Measurements from ENCODE around the gene GPRASP1.
"Not testable (repeated sequence)": the region's sequence is repeated elsewhere in the genome, so short reads cannot be mapped to it uniquely, and the experiment has no call there.

The GPRASP1 gene

GRCh38 chrX:102651242-102652011, at the start of gene GPRASP1:
Gene GPRASP1 (plus strand): TSS chrX:102651483. CDS start chrX:102653914, 2,431 bp downstream.
- DNase-seq, result no peak

GRCh38 chrX:102604327-102604726, 47.0 kb upstream of the GPRASP1 start:
- DNase-seq, result no peak

DNA sequence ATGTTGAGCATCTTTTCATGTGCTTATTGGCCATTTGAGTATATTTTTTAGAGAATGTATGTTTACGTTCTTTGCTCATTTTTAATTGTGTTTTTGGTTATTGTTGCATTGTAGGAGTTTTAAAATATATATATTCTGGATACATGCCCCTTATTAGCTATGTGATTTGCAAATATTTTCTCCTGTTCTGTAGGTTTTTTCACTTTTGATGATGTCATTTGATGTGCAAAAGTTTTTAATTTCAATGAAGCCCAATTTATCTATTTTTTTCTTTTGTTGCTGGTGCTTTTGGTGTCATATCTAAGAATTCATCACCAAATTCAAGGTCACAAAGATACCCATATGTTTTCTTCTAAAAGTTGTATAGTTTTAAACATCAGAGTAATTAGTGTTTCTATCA, 45.2 kb upstream of the GPRASP1 start:
- DNase-seq, result no peak

DNA sequence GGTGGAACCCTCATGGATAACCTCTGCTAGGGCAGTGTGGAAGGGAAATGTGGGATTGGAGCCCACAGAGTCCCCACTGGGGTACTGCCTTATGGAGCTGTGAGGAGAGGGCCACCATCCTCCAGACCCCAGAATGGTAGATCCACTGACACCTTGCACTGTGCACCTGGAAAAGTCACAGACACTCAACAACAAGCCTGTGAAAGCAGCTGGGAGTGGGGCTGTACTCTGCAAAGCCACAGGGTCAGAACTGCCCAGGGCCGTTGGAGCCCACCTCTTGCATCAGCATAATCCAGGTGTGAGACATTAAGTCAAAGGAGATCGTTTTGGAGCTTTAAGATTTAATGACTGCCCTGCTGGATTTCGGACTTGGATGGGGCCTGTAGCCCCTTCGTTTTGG, 40.4 kb upstream of the GPRASP1 start:
- no peak for DNase-seq

DNA sequence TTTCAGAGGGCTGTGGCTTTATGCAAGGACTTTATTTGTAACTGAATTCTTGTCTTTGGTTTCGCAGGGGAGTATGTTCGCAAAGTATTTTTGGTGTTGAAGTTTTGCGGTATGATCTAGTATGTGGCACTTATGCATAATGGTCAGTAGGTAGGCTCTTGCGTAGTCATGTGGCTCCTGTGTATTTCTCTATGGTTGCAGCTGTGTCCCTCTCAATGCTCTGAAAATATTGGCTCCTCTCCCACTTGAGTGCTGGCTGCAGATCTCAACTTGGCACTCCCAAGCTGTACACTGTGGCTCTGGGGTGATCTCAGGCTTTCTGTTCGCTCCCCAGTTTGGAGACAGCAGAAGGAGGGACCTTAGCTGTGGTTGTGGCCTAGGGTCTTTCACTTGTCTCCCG, 27.2 kb upstream of the GPRASP1 start:
- DNase-seq, result no peak

GRCh38 chrX:102627640-102628039, 23.6 kb upstream of the GPRASP1 start:
- no peak for DNase-seq

- DNase-seq, result no peak
Observed at GRCh38 chrX:102637561-102637960, 13.7 kb upstream of the GPRASP1 start.

- DNase-seq, result no peak
Observed at GRCh38 chrX:102650903-102651241, 411 bp upstream of the GPRASP1 start.

DNA sequence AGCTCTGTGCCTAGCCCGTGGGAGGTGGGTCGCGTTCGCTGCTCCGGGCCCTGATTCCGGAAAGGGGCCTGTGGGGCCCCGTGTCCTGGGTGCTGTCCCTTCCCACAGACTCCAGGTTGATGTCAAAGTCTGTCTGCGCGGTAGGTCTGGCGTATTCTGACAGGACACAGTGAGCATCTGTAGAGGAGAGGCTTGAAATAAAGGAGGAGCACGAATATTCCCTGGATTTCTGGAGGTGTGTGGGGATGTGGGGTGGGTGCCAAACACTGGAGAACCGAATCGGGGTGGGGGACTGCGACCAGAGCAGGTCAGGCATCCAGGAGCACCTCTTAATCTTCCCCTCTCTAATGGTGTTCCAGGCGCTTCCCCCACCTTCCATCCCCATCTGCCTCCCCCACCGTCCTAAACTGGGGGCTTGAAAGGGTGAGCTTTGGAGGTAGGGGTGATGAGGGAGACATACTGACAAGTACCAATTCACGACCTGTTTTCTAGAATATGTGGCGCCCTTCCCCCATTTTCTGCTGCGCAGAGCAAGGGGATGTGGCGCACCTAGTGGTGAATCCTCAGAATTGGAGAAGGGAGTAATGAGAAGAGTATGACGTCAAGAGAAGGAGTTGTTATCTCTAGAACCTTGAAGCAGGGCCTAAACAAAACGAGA, 877 bp downstream of the GPRASP1 start:
- no peak for DNase-seq

DNA sequence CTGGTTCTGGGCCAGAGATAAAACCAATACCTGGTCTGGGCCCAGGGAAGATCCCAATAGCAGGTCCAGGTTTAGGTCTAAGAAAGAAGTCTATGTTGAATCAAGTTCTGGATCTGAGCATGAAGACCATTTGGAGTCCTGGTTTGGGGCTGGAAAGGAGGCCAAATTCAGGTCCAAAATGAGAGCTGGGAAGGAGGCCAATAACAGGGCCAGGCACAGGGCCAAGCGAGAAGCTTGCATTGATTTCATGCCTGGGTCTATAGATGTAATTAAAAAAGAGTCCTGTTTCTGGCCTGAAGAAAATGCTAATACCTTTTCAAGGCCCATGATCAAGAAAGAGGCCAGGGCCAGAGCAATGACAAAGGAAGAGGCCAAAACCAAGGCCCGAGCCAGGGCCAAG, 3.4 kb downstream of the GPRASP1 start:
- no peak for DNase-seq

DNA sequence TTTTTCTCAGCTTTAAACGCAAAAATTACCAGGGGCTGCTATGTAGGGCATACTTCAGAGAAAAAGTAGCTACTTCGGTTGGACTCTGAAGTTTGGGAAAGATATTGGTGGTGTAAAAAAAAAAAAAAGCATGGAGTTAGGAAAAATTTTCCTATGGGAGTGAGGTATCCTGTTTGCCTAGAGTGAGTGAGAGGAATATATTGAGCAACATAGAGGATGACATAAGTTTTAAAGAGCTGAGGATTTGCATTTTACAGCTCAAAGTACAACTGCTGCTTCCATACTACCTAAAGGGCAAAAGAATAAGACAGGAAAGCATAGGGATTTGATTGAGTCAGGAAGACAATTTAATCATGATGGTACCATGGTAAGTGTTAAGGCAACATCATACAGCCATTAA, 7.3 kb downstream of the GPRASP1 start:
- no peak for DNase-seq

DNA sequence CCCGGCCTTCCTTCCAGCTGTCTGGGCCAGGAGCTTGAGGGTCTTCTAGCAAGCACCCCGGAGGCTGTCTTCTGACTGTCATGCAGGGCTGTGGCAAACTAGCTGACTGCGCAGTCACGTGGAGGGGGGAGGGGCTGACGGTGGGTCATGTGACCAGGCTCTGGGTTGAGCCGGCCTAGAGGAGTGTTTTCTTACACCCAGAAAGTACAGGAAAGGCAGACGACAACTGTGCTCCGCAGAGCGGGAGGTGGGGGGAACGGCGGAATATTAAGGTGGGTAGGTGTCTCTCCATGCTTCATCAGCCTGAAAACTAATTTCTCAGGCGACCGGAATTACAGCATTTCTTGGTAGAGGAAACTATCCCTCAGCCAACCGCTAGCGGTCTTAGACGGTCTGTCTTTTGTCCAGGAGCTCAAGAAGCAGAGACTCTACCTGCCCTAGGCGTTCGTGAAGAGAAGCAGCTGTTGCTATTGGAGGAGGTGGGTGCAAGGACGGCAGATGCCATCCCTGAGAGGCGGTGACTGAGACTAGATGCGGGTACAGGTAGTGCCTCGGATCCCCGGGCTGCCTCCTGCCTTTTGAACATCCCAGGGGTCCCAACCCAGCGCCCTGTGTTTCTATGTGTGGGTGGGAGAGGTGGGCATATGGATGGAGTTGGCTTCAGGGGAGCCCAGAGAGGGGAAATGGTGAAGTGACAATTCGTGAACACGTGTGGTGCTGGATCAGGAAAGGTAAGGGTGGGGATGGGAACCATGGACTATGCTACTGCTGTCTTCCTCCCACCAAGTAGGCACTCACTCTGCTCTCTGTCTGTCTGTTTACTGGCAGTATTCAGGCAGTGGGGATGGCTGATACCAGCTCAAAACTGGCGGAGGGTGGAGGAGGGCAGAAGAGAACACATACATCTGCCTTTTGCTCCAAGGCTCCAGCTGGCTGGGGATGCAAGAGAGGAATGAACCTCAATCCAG, 8.8 kb downstream of the GPRASP1 start:
- peak; percentile 12 for DNase-seq

- DNase-seq, result not testable (repeated sequence)
Observed at GRCh38 chrX:102663820-102664219, 12.5 kb downstream of the GPRASP1 start.

DNA sequence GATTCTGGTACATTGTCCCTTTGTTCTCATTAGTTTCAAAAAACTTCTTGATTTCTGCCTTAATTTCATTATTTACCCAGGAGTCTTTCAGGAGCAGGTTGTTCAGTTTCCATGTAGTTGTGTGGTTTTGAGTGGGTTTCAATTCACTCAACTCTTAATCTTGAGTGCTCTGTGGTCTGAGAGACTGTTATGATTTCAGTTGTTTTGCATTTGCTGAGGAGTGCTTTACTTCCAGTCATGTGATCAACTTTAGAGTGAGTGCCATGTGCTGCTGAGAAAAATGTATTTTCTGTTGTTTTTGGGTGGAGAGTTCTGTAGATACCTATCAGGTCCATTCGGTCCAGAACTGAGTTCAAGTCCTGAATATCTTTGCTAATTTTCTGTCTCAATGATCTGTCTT, 15.8 kb downstream of the GPRASP1 start:
- not testable (repeated sequence) for DNase-seq

DNA sequence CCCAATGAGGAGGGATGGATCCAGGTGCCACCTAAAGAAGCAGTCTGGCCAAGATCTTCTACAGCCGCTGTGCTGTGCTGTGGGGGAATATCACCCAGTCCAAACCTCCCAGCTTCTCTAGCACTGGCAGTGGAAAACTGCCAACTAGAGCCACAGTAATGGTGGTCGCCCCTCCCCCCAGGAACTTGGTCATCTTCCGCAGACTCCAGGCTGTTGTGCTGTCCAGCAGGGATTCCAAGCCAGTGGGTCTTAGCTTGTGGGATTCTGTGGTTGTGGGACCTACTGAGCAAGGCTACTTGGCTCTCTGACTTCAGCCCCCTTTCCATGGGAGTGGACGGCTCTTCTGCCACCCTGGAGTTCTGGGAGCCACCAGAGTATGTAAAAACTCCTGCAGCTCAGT, 18.2 kb downstream of the GPRASP1 start:
- no peak for DNase-seq

GRCh38 chrX:102672856-102673255, 21.6 kb downstream of the GPRASP1 start:
- DNase-seq, result no peak

- not testable (repeated sequence) for DNase-seq
Observed at GRCh38 chrX:102677479-102677878, 26.2 kb downstream of the GPRASP1 start.

DNA sequence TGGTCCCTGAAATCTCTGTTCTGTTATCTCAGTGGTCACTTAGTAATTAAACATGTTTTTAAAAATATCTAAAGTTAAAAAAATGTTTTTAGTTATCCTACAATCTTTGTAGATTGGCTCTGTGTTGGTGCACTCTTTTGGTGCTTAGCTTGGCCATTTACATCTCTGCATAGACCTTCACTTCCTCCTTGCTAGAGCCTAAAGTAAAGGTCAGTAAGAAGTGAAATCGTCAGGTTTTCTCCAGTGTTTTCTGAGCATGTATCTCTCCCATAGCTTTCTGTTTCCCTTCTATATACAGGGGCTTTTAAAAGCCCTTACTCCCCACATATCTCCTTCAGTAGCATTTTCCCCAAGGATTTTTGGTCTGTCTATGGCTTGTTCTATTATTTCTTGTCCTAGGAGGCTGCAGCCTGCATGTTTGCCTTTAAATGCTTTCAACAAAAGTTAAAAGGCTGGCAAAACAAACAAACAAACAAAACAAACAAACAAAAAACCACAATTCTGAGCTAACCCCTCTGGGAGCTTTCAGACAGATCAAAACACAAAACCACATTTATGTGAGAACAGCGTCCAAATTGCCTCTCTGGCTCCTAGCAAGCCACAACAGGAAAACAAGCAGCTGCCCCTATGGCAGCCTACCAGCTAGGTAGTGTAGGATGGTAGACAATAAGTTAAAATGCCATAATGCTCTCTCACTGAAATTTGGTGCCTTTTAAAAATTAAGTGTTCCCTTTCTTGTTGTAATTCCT, 33.7 kb downstream of the GPRASP1 start:
- DNase-seq, result no peak

GRCh38 chrX:102694749-102695148, 43.5 kb downstream of the GPRASP1 start:
- no peak for DNase-seq

DNA sequence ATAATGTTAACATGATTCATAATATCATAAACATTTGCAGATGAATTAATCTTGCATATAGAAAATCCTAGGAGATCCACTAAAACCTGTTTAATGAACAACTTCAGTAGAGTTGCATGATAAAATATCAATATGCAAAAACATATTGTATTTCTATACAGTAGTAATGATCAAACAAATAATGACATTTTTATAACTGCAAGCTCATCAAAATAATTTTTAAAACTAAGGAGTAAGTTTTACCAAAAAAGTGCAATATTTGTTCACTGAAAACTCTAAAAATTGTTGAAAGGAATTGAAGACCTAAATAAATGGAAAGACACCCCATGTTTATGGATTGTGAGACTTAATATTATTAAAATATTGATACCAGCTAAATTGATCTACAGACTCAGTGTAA, 45.0 kb downstream of the GPRASP1 start:
- DNase-seq, result no peak

DNA sequence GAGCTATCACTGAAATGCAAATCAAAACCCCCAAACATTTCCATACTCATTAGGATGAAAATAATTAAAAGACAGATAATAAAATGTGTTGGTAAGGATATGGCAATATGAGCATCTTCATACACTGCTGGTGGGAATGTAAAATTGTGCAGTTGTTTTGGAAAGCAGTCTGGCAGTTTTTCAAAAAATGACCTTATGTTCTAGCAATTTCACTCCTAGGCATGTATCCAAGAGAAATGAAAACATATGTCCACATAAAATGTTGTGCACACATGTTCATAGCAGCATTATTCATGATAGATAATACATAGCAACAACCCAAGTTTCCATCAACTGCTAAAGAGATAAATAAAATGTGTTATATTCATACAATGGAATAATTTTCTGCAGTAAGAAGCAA, 46.2 kb downstream of the GPRASP1 start:
- no peak for DNase-seq
